Effector memory CD4-positive, alpha-beta T cell (primary cell): ENCODE results near the gene TCTN3.
"Not testable (repeated sequence)": the region's sequence is repeated elsewhere in the genome, so short reads cannot be mapped to it uniquely, and the experiment has no call there.

Experiments
- DNase-seq, 3 donors: peaks; one replicate each; pipeline ENCODE4 v3.0.0-alpha.2; 2020
- H3K27ac ChIP-seq: 2 replicates; pipeline ENCODE4 v1.7.0; 2013; ENCODE audit warnings: mild to moderate bottlenecking, low read length, moderate library complexity; ENCODE audit not compliant: insufficient read depth, poor library complexity, severe bottlenecking
- H3K27me3 ChIP-seq: replicated peaks from 2 replicates; pipeline ENCODE4 v1.7.0; 2013; ENCODE audit warnings: mild to moderate bottlenecking, low read length; ENCODE audit not compliant: insufficient read depth, control insufficient read depth, poor library complexity, severe bottlenecking
- H3K36me3 ChIP-seq: 2 replicates; pipeline ENCODE4 v1.7.0; 2013; ENCODE audit warnings: mild to moderate bottlenecking, low read length, moderate library complexity; ENCODE audit not compliant: control insufficient read depth, insufficient read depth
- H3K4me1 ChIP-seq: 2 replicates; pipeline ENCODE4 v1.7.0; 2013; ENCODE audit warnings: low read length, mild to moderate bottlenecking; ENCODE audit not compliant: control insufficient read depth, insufficient read depth, poor library complexity, severe bottlenecking
- H3K4me3 ChIP-seq: 2 replicates; pipeline ENCODE4 v1.7.0; 2013; ENCODE audit warnings: low read length, low read depth, mild to moderate bottlenecking; ENCODE audit not compliant: insufficient read depth, poor library complexity, severe bottlenecking
- H3K9me3 ChIP-seq: 2 replicates; pipeline ENCODE4 v1.7.0; 2013; ENCODE audit warnings: mild to moderate bottlenecking, low read length, moderate library complexity; ENCODE audit not compliant: control insufficient read depth

TCTN3 gene

GRCh38 chr10:95693071-95693667, 558 bp downstream of the TCTN3 start:
- peaks cover 7% of the 10 kb centered on the region for H3K4me1 ChIP-seq
- no peak for DNase-seq
- H3K36me3 ChIP-seq: peaks cover 19% of the 10 kb centered on the region
- H3K9me3 ChIP-seq: no peaks in the 10 kb centered on the region
- H3K27ac ChIP-seq: peak overlapping the region; percentile 86
- no peaks in the 10 kb centered on the region for H3K27me3 ChIP-seq
- H3K4me3 ChIP-seq: peak overlapping the region; percentile 79

GRCh38 chr10:95691281-95691680, 2.4 kb downstream of the TCTN3 start:
- Histone ChIP-seq H3K36me3 (peaks cover 35% of the 10 kb centered on the region), H3K27ac (no peak overlapping the region)

GRCh38 chr10:95688648-95689047, 5.1 kb downstream of the TCTN3 start:
- Histone ChIP-seq H3K9me3 (no peaks in the 10 kb centered on the region), H3K27me3 (no peaks in the 10 kb centered on the region), H3K36me3 (peaks cover 58% of the 10 kb centered on the region), H3K4me1 (peaks cover 7% of the 10 kb centered on the region), H3K4me3 (no peak overlapping the region), H3K27ac (no peak overlapping the region)
- DNase-seq: no peak

More at GRCh38 chr10:95691281-95691680, 2.4 kb downstream of the TCTN3 start:
- H3K27me3 ChIP-seq: no peaks in the 10 kb centered on the region
- peaks cover 7% of the 10 kb centered on the region for H3K4me1 ChIP-seq
- H3K9me3 ChIP-seq: no peaks in the 10 kb centered on the region
- no peak overlapping the region for H3K4me3 ChIP-seq
- no peak for DNase-seq

- Histone ChIP-seq H3K36me3 (peaks cover 68% of the 10 kb centered on the region), H3K4me3 (no peak overlapping the region), H3K27ac (no peak overlapping the region), H3K27me3 (no peaks in the 10 kb centered on the region), H3K9me3 (no peaks in the 10 kb centered on the region), H3K4me1 (no peaks in the 10 kb centered on the region)
- no peak for DNase-seq
These were observed 9.8 kb downstream of the TCTN3 start for GRCh38 chr10:95683966-95684365.

- H3K4me3 ChIP-seq: no peak overlapping the region
- H3K36me3 ChIP-seq: peaks cover 36% of the 10 kb centered on the region
- no peaks in the 10 kb centered on the region for H3K27me3 ChIP-seq
- H3K9me3 ChIP-seq: no peaks in the 10 kb centered on the region
- H3K4me1 ChIP-seq: no peaks in the 10 kb centered on the region
- no peak for DNase-seq
- H3K27ac ChIP-seq: no peak overlapping the region
These were observed 18.2 kb downstream of the TCTN3 start for GRCh38 chr10:95675403-95676116.

- H3K27ac ChIP-seq: no peak overlapping the region
- peaks cover 27% of the 10 kb centered on the region for H3K36me3 ChIP-seq
- no peaks in the 10 kb centered on the region for H3K9me3 ChIP-seq
- no peaks in the 10 kb centered on the region for H3K4me1 ChIP-seq
- no peak for DNase-seq
- H3K27me3 ChIP-seq: no peaks in the 10 kb centered on the region
- H3K4me3 ChIP-seq: no peak overlapping the region
These were observed 19.1 kb downstream of the TCTN3 start for GRCh38 chr10:95674643-95675042.

GRCh38 chr10:95672641-95673040, 21.1 kb downstream of the TCTN3 start:
- H3K9me3 ChIP-seq, H3K27me3 ChIP-seq, H3K27ac ChIP-seq, H3K4me3 ChIP-seq, H3K4me1 ChIP-seq, DNase-seq: not testable (repeated sequence)
- H3K36me3 ChIP-seq: peaks cover 14% of the 10 kb centered on the region

GRCh38 chr10:95664543-95664942, 29.2 kb downstream of the TCTN3 start:
- no peaks in the 10 kb centered on the region for H3K9me3 ChIP-seq
- no peaks in the 10 kb centered on the region for H3K27me3 ChIP-seq
- H3K27ac ChIP-seq: no peak overlapping the region
- H3K36me3 ChIP-seq: peaks cover 5% of the 10 kb centered on the region
- no peak for DNase-seq
- H3K4me3 ChIP-seq: no peak overlapping the region
- no peaks in the 10 kb centered on the region for H3K4me1 ChIP-seq

- Histone ChIP-seq H3K27me3 (no peaks in the 10 kb centered on the region), H3K4me3 (no peak overlapping the region), H3K27ac (no peak overlapping the region), H3K36me3 (peaks cover 5% of the 10 kb centered on the region), H3K4me1 (no peaks in the 10 kb centered on the region), H3K9me3 (no peaks in the 10 kb centered on the region)
- no peak for DNase-seq
These were observed 30.2 kb downstream of the TCTN3 start for GRCh38 chr10:95663496-95663895.

GRCh38 chr10:95661818-95662217, 31.9 kb downstream of the TCTN3 start:
- H3K36me3 ChIP-seq: peaks cover 5% of the 10 kb centered on the region
- no peaks in the 10 kb centered on the region for H3K9me3 ChIP-seq
- no peaks in the 10 kb centered on the region for H3K4me1 ChIP-seq
- H3K4me3 ChIP-seq: no peak overlapping the region
- no peak for DNase-seq
- H3K27ac ChIP-seq: no peak overlapping the region
- no peaks in the 10 kb centered on the region for H3K27me3 ChIP-seq
